ENCODE data around the gene RNF31.

DNA sequence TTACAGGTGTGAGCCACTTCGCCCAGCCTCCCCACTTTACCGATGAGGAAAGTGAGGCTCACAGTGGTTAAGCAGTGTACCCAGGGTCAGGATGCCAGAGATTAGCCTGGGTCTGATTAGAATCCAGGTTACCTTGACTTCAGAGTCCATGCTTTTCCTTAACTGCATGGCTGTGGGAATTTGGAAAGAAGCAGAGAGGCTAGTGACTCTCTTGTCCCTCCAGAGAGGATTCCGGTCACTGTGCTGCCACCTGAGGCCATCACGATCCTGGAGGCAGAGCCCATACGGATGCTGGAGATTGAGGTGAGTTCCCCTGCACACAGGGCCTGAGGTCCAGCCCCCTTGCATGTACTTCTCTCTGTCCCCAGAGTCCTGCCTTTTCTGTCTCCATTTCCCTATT lies 29.3 kb downstream of the RNF31 start:
- TF ChIP-seq POLR2A (IDR thresholded peaks at IDR 0.05; ENCODE audit: low read depth, low read length) (0 out of 2 replicates have a peak, but pooled peaks have one; percentile 6), POLR2AphosphoS5 (IDR thresholded peaks at IDR 0.05; ENCODE audit: low read depth, low read length) (0 out of 2 replicates have a peak, but pooled peaks have one; percentile 22)

All from GM12892 (cell line).